Measurements from ENCODE around the gene TSPAN7. TPM values are rescaled to one million over a fixed set of nuclear protein-coding genes. Genes with fewer than 3 reads are reported as not detected.

Gene TSPAN7
- total and polyA plus RNA-seq, 2 of the 4 experiments (the other 2 are of a cell fraction): not detected

GRCh38 chrX:38660395-38661102 lies 99.2 kb downstream of the TSPAN7 start:
- no peak overlapping the region for H2BK5ac ChIP-seq (ENCODE audit: low read depth, low read length, poor library complexity, severe bottlenecking)
- H4K8ac ChIP-seq (ENCODE audit: low read depth in 2 of 2, low read length in 2 of 2): no peak overlapping the region
- H3K9me3 ChIP-seq (ENCODE audit: control insufficient read depth, insufficient read depth, low read length): no peaks in the 10 kb centered on the region
- ChIA-PET CTCF (no interaction called here), POLR2A (ENCODE audit: unreplicated experiment) (no interaction called here)
- H3K14ac ChIP-seq (replicated peaks; ENCODE audit: low read depth, low read length): no peak overlapping the region
- H3K9me1 ChIP-seq (ENCODE audit: insufficient read depth, low read length): no peaks in the 10 kb centered on the region
- no peak overlapping the region for H2BK15ac ChIP-seq (ENCODE audit: low read depth, low read length)
- H4K91ac ChIP-seq (ENCODE audit: insufficient read depth, low read depth, low read length): no peak overlapping the region
- H4K20me1 ChIP-seq (ENCODE audit: insufficient read depth, low read length): no peaks in the 10 kb centered on the region; the same call in 1 of the 2 replicates
- ATAC-seq (ENCODE audit: low read depth): no peak
- no peak overlapping the region for H2BK120ac ChIP-seq (ENCODE audit: low read depth, low read length)
- H2AFZ ChIP-seq (replicated peaks; ENCODE audit: low read length, poor library complexity): no peak overlapping the region
- H3K56ac ChIP-seq (ENCODE audit: extremely low read depth, insufficient read depth, low read length): no peak overlapping the region
- no peaks in the 10 kb centered on the region for H3K79me1 ChIP-seq (ENCODE audit: low read depth in 1 of 2, low read length in 2 of 2)
- no peak overlapping the region for H2BK20ac ChIP-seq (ENCODE audit: low read depth, low read length)
- no peaks in the 10 kb centered on the region for H3K36me3 ChIP-seq (ENCODE audit: control insufficient read depth, insufficient read depth, low read length)
- peaks cover 5% of the 10 kb centered on the region for H3K27me3 ChIP-seq (ENCODE audit: control insufficient read depth, insufficient read depth, low read length)
- H3K27ac ChIP-seq (ENCODE audit: insufficient read depth, low read length): no peak overlapping the region
- H4K5ac ChIP-seq (ENCODE audit: low read depth, low read length): no peak overlapping the region
- no peak overlapping the region for H2AK5ac ChIP-seq (ENCODE audit: low read depth, low read length)
- H3K4me1 ChIP-seq (ENCODE audit: control insufficient read depth, insufficient read depth, low read length): no peaks in the 10 kb centered on the region
- dilution Hi-C loops (cut with HindIII; ENCODE audit: low sequenced_read_pairs, unreplicated experiment): no loop called here
- DNase-seq: no peak
- H3K9ac ChIP-seq (ENCODE audit: low read depth, low read length): no peak overlapping the region
- no peak overlapping the region for H3K18ac ChIP-seq (ENCODE audit: low read depth, low read length)
- H3K4ac ChIP-seq (ENCODE audit: low read depth, low read length): no peak overlapping the region
- TF ChIP-seq BHLHE40 (IDR thresholded peaks at IDR 0.05; ENCODE audit: low read depth, low read length): no peak
- TF ChIP-seq CEBPB (IDR thresholded peaks at IDR 0.05; ENCODE audit: low read depth, low read length): peak; percentile 69
- no peak overlapping the region for H3K4me2 ChIP-seq (ENCODE audit: low read depth, low read length)
- no peak overlapping the region for H2AK9ac ChIP-seq (replicated peaks; ENCODE audit: low read depth, low read length, poor library complexity)
- BruUV-seq (replicated peaks): no TSS peak
- in situ Hi-C loops (cut with MboI; ENCODE audit: low sequenced_read_pairs): no loop called here
- WGBS, 2 experiments (ENCODE audit: extremely low coverage in 2 of 2, insufficient read length in 1 of 2): no CpG with 5 or more reads among the region's 6 CpGs
- intact Hi-C loops (cut with micrococcal nuclease): loop anchor here (5.0 kb wide), 2 partner anchors 492 to 787 kb away; no protein-coding TSS in a partner anchor
- H3K23ac ChIP-seq (ENCODE audit: low read depth, low read length): no peak overlapping the region
- H3K4me3 ChIP-seq (ENCODE audit: insufficient read depth, low read depth, low read length): no peak overlapping the region

Measured in IMR-90 (cell line).